AG04449 (cell line): ENCODE data around the gene C1QTNF4.

ENCODE experiments used
- CTCF ChIA-PET: fragments of 350-600 bp; formaldehyde crosslinking; extraction: SDS; loops from one replicate; lab custom pipeline; 2021; ENCODE audit warnings: antibody characterized with exemption; lab: Yijun Ruan, JAX
- POLR2A ChIA-PET: fragments of 400-600, 350-600 bp; formaldehyde crosslinking; extraction: SDS; loops from one replicate; lab custom pipeline; 2020; ENCODE audit warnings: antibody characterized with exemption, inconsistent platforms; lab: Yijun Ruan, JAX
- DNase-seq: peaks from one replicate; pipeline ENCODE4 v3.0.0-alpha.2; 2010; ENCODE audit warnings: low read depth, low spot score
- H3K4me3 ChIP-seq: 2 replicates; pipeline ENCODE4 v1.5.1; 2011; ENCODE audit warnings: low read depth, mild to moderate bottlenecking, control low read depth, low read length
- CTCF ChIP-seq: IDR thresholded peaks from one replicate; pipeline ENCODE4 v1.5.1; 2011; ENCODE audit warnings: mild to moderate bottlenecking, moderate library complexity, low read length, control low read depth, inconsistent platforms; ENCODE audit not compliant: insufficient read depth; ENCODE audit errors: missing control alignments

Gene C1QTNF4

GRCh38 chr11:47591764-47592163 lies 2.4 kb downstream of the C1QTNF4 start:
- ChIA-PET POLR2A (no interaction called here), CTCF (interaction anchor here (1.6 to 2.0 kb wide), 2 partner anchors 38 to 180 kb away, joined by 5 to 6 read pairs; no protein-coding TSS in a partner anchor)
- no peak overlapping the region for H3K4me3 ChIP-seq
- no peak for TF ChIP-seq CTCF
- DNase-seq: no peak

- DNase-seq: no peak
Observed at GRCh38 chr11:47589977-47590861, 4.0 kb downstream of the C1QTNF4 start.

GRCh38 chr11:47589584-47589976 lies 4.6 kb downstream of the C1QTNF4 start:
- POLR2A ChIA-PET: interaction anchor here (0.8 kb wide), 1 partner anchor 17 kb away, joined by 3 read pairs; no protein-coding TSS in a partner anchor
- H3K4me3 ChIP-seq: peak overlapping the region; percentile 40
- no peak for DNase-seq
- CTCF ChIA-PET: no interaction called here
- no peak for TF ChIP-seq CTCF

More at GRCh38 chr11:47589977-47590861, 4.0 kb downstream of the C1QTNF4 start:
- CTCF ChIA-PET: no interaction called here
- TF ChIP-seq CTCF: no peak
- POLR2A ChIA-PET: interaction anchor here (0.8 kb wide), 1 partner anchor 17 kb away, joined by 3 read pairs; no protein-coding TSS in a partner anchor
- H3K4me3 ChIP-seq: peak overlapping the region; percentile 40

- no peak for DNase-seq
- ChIA-PET CTCF (no interaction called here), POLR2A (no interaction called here)
- TF ChIP-seq CTCF: no peak
- H3K4me3 ChIP-seq: no peak overlapping the region
Observed at GRCh38 chr11:47589118-47589517, 5.1 kb downstream of the C1QTNF4 start.

GRCh38 chr11:47587723-47588326 lies 6.4 kb downstream of the C1QTNF4 start:
- no peak for TF ChIP-seq CTCF
- ChIA-PET POLR2A (no interaction called here), CTCF (no interaction called here)
- no peak for DNase-seq
- H3K4me3 ChIP-seq: no peak overlapping the region

- POLR2A ChIA-PET: interaction anchor here (1.1 kb wide), 1 partner anchor 20 kb away, joined by 3 read pairs; no protein-coding TSS in a partner anchor
- CTCF ChIA-PET: no interaction called here
- DNase-seq: no peak
- H3K4me3 ChIP-seq: no peak overlapping the region
- no peak for TF ChIP-seq CTCF
Observed at GRCh38 chr11:47587039-47587716, 7.0 kb downstream of the C1QTNF4 start.
